ENCODE measurements around the gene TFDP1. TPM values are rescaled to one million over a fixed set of nuclear protein-coding genes. Genes with fewer than 3 reads are reported as not detected.

Gene TFDP1
- total RNA-seq, 4 donors from 2014 or later, result 19.2 to 45.3 (median 34.1) TPM

GRCh38 chr13:113558461-113558860 is 26.1 kb upstream of the TFDP1 start:
- no peak overlapping the region for H3K4me3 ChIP-seq
- TF ChIP-seq POLR2A (IDR thresholded peaks at IDR 0.05), result no peak
- TF ChIP-seq CTCF (IDR thresholded peaks at IDR 0.05), result no peak
- TF ChIP-seq EP300 (IDR thresholded peaks at IDR 0.05), result no peak
- H3K4me1 ChIP-seq, result peaks cover 0 to 5% (median 0%) of the 10 kb centered on the region in 4 donors
- peaks cover 0 to 16% (median 0%) of the 10 kb centered on the region in 3 donors for H3K36me3 ChIP-seq
- no peak overlapping the region for H3K27ac ChIP-seq
- 69 to 80% methylated on average over 6 of the region's 6 CpGs for WGBS, 2 donors
- no peak for DNase-seq (ENCODE audit: low spot score in 2 of 2)
- H3K9me3 ChIP-seq, result no peaks in the 10 kb centered on the region
- H3K27me3 ChIP-seq, result no peaks in the 10 kb centered on the region

DNA sequence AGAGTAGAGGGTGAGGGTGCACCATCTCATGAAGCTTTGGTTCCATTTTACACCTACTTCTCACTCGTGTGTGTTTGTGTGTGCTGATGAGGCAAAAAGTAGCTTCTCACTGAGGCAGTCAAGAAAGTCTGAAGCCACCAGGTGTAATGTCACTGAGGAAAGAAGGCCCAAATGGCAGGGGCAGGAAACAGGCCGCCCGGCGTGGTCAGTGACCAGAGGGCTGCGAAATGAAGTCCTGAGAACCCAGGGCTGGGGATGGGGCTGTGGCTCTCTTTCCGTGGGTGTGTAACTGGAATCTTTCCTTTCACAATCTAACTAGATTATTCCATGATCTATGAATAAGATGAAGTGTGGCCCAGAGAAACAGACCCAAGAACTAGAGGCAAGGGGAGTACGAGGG is 25.5 kb upstream of the TFDP1 start:
- no peak for TF ChIP-seq POLR2A (IDR thresholded peaks at IDR 0.05)
- TF ChIP-seq CTCF (IDR thresholded peaks at IDR 0.05), result no peak
- TF ChIP-seq EP300 (IDR thresholded peaks at IDR 0.05), result no peak
- Histone ChIP-seq H3K9me3 (no peaks in the 10 kb centered on the region), H3K36me3 (peaks cover 0 to 10% (median 0%) of the 10 kb centered on the region in 3 donors), H3K4me3 (no peak overlapping the region), H3K4me1 (peaks cover 0 to 5% (median 0%) of the 10 kb centered on the region in 4 donors), H3K27me3 (no peaks in the 10 kb centered on the region), H3K27ac (no peak overlapping the region)
- 78 to 80% methylated on average over 7 of the region's 7 CpGs for WGBS, 2 donors
- no peak for DNase-seq (ENCODE audit: low spot score in 2 of 2)

DNA sequence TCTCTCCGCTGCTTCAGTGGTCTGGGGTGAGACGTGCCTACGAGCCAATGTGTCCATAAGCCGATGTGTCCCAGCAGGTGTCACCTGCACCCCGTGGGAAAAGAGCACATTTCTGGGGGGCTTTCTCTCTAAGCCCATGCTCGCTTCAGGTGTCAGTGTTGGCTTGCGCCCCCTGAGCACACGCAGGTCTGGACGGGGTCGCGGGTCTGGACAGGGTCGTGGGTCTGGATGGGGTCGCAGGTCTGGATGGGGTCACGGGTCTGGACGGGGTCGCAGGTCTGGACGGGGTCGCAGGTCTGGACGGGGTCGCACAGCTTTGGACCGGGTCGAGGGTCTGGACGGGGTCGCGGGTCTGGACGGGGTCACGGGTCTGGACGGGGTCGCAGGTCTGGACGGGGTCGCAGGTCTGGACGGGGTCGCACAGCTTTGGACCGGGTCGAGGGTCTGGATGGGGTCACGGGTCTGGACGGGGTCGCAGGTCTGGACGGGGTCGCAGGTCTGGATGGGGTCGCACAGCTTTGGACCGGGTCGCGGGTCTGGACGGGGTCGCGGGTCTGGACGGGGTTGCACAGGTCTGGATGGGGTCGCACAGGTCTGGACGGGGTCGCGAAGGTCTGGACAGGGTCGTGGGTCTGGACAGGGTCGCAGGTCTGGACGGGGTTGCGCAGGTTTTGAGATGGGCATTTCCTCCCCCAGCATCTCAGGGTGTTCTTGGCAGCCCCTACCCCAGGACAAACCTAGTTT is 24.5 kb upstream of the TFDP1 start:
- Histone ChIP-seq H3K9me3 (no peaks in the 10 kb centered on the region), H3K4me1 (peaks cover 0 to 5% (median 0%) of the 10 kb centered on the region in 4 donors), H3K36me3 (peaks cover 0 to 3% (median 0%) of the 10 kb centered on the region in 3 donors), H3K27me3 (no peaks in the 10 kb centered on the region), H3K4me3 (no peak overlapping the region), H3K27ac (no peak overlapping the region)
- no peak for DNase-seq (ENCODE audit: low spot score in 2 of 2)
- 83 to 90% methylated on average over 56 of the region's 56 CpGs for WGBS, 2 donors
- no peak for TF ChIP-seq CTCF (IDR thresholded peaks at IDR 0.05)
- no peak for TF ChIP-seq POLR2A (IDR thresholded peaks at IDR 0.05)
- no peak for TF ChIP-seq EP300 (IDR thresholded peaks at IDR 0.05)

DNA sequence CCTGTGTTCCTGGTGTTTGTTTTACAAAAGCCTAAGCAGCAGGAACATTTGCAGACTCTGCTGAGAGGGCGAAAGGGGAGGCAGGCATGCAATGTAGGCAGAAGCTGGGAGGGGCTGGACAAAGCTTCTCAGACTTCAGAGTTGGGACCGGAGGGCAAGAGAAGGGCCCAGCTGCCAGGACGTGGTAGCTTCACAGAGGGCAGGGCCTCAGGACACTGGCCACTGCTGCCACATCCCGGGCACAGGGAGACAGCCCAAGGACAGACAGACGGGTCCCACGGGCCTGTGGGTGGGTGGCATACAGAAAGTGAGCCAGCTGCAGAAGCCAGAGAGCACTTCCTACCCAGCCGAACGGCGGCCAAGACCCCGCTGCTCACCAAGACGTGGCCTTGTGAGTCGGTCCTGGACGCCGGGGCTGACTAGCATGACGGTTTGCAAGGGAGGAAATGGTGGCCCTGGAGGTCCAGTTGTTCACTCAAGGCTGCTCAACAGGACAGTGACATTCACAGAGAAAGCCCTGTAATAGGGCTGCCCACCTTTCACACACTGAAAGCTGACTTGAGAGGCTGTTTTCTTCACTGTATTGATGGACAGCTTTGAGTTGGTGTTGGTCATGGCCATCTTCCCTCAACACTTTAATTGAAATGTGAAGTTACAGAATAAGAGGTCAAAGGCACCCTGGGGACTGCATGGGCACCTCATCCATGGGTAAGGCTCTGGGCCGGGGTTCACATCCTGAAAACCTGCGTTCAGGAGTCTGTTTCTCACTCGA is 23.7 kb upstream of the TFDP1 start:
- whole genome bisulfite sequencing, 2 donors, result 82 to 87% methylated on average over 17 to 18 of the region's 18 CpGs
- H3K4me1 ChIP-seq, result peaks cover 0 to 5% (median 0%) of the 10 kb centered on the region in 4 donors
- no peaks in the 10 kb centered on the region for H3K9me3 ChIP-seq
- no peaks in the 10 kb centered on the region for H3K36me3 ChIP-seq
- peaks cover 0 to 5% of the 10 kb centered on the region in 2 donors for H3K27me3 ChIP-seq
- DNase-seq (ENCODE audit: low spot score in 2 of 2), result no peak
- TF ChIP-seq EP300 (IDR thresholded peaks at IDR 0.05) (no peak), POLR2A (IDR thresholded peaks at IDR 0.05) (no peak), CTCF (IDR thresholded peaks at IDR 0.05) (no peak)
- no peak overlapping the region for H3K4me3 ChIP-seq
- no peak overlapping the region for H3K27ac ChIP-seq
